HFFc6 (cell line): ENCODE measurements around the gene CD300H. TPM values are rescaled to one million over a fixed set of nuclear protein-coding genes. Genes with fewer than 3 reads are reported as not detected.

Experiments
- DNase-seq: peaks from one replicate; pipeline ENCODE4 v3.0.0-alpha.2; 2018
- H3K27ac Mint-ChIP-seq: 2 replicates; pipeline ENCODE4 v1.8.0; 2020; ENCODE audit warnings: mild to moderate bottlenecking, mixed read lengths
- H3K27me3 Mint-ChIP-seq: 2 replicates; pipeline ENCODE4 v1.8.0; 2021; ENCODE audit warnings: mild to moderate bottlenecking, moderate library complexity, mixed read lengths; ENCODE audit not compliant: insufficient read depth
- H3K36me3 Mint-ChIP-seq: 2 replicates; pipeline ENCODE4 v1.8.0; 2021; ENCODE audit warnings: low read depth, mixed read lengths
- H3K4me1 Mint-ChIP-seq: 2 replicates; pipeline ENCODE4 v1.8.0; 2020; ENCODE audit warnings: low read depth, mixed read lengths
- H3K4me3 Mint-ChIP-seq: 2 replicates; pipeline ENCODE4 v1.8.0; 2020; ENCODE audit warnings: mild to moderate bottlenecking, moderate library complexity, mixed read lengths
- H3K9me3 Mint-ChIP-seq: 2 replicates; pipeline ENCODE4 v1.8.0; 2020; ENCODE audit warnings: mild to moderate bottlenecking, mixed read lengths
- total RNA-seq, 6 experiments: library from RNA; stranded (reverse); fragmentation: NEBNext Ultra II Directional; extraction: Animal tissue kit (Norgen Biotek cat#: 25700); gene quantifications; 2 replicates in 1 of 6; 3 replicates in 5 of 6; pipeline ENCODE4 v1.2.3, GENCODE V29; 2021
- TF ChIP-seq, protein P1 (sequence below): fragments of 200-600 bp; sonication (generic); IDR thresholded peaks from 2 replicates; pipeline ENCODE4 v1.5.0; 2021; ENCODE audit warnings: antibody characterized with exemption, mild to moderate bottlenecking

The CD300H gene
- total RNA-seq, 6 experiments from 2014 or later: not detected

DNA sequence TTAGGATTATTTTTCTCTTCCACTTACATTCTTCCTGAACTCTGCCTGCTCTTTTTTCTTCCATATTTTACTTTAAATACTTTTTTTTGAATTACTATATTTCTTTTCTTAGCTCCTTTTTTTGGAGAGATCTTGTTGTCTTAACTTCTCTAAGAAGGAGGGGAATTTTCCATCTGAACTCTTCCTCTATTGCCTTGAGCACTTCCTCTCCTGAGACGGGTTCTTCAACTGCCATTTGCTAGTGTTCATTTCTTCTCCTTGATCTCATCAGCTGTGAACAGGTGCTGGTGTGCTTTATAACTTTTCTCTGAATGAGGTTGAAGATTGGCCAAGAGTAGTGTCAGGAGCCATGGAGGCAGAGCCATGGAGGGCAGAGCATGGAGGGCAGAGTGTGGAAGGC lies 39.9 kb upstream of the CD300H start:
- no peak overlapping the region for H3K4me3 Mint-ChIP-seq
- no peak overlapping the region for H3K27ac Mint-ChIP-seq
- DNase-seq: no peak
- H3K4me1 Mint-ChIP-seq: peaks cover 9% of the 10 kb centered on the region; the same call in 1 of the 2 replicates
- no peaks in the 10 kb centered on the region for H3K36me3 Mint-ChIP-seq
- TF ChIP-seq, protein P1, sequence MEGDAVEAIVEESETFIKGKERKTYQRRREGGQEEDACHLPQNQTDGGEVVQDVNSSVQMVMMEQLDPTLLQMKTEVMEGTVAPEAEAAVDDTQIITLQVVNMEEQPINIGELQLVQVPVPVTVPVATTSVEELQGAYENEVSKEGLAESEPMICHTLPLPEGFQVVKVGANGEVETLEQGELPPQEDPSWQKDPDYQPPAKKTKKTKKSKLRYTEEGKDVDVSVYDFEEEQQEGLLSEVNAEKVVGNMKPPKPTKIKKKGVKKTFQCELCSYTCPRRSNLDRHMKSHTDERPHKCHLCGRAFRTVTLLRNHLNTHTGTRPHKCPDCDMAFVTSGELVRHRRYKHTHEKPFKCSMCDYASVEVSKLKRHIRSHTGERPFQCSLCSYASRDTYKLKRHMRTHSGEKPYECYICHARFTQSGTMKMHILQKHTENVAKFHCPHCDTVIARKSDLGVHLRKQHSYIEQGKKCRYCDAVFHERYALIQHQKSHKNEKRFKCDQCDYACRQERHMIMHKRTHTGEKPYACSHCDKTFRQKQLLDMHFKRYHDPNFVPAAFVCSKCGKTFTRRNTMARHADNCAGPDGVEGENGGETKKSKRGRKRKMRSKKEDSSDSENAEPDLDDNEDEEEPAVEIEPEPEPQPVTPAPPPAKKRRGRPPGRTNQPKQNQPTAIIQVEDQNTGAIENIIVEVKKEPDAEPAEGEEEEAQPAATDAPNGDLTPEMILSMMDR: no peak
- H3K9me3 Mint-ChIP-seq: peaks cover 14% of the 10 kb centered on the region
- H3K27me3 Mint-ChIP-seq: peaks cover 1% of the 10 kb centered on the region

DNA sequence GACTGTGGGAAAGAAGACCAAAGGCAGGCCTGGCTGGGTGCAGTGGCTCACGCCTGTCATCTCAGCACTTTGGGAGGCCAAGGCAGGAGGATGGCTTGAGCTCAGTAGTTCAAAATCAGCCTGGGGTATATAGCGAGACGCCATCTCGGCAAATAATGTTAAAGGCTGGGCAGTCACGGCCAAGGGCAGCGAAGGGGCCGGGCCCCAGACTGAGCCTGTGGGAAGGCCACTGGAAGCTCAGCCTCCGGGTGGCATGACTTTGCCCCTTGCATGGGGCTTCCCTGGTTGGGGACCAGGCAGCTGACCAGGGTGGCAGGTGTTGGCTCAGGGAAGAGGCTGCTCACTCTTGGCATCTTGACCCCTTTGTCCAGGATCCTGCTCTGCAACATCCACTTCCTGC lies 38.7 kb upstream of the CD300H start:
- TF ChIP-seq, protein P1: no peak
- H3K27me3 Mint-ChIP-seq: peaks cover 1% of the 10 kb centered on the region; the same call in 1 of the 2 replicates
- no peak for DNase-seq
- peaks cover 20% of the 10 kb centered on the region for H3K9me3 Mint-ChIP-seq
- H3K4me1 Mint-ChIP-seq: peaks cover 9% of the 10 kb centered on the region; the same call in 1 of the 2 replicates
- no peak overlapping the region for H3K27ac Mint-ChIP-seq
- H3K36me3 Mint-ChIP-seq: no peaks in the 10 kb centered on the region
- no peak overlapping the region for H3K4me3 Mint-ChIP-seq

DNA sequence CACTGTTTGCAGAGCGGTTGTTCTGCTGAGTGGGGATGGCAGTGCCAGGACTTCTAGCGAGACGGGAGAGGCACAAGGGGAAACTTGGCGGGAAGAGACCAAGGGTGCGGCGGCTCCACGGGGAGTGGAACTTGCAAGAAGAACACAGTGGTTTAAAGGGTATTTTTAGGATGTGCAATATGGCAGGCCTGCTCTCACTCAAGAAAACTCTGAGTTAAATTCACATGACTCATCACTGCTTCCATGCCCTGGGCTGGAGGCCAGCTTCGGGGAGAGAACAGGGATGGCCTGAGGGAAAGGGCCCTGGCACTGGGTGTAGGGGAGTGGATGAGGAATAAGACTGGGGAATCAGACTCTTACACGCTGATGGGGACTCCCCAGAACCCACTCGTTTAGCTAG lies 38.1 kb upstream of the CD300H start:
- H3K27me3 Mint-ChIP-seq: peaks cover 1% of the 10 kb centered on the region; the same call in 1 of the 2 replicates
- H3K36me3 Mint-ChIP-seq: no peaks in the 10 kb centered on the region
- H3K4me3 Mint-ChIP-seq: no peak overlapping the region
- H3K4me1 Mint-ChIP-seq: peaks cover 9% of the 10 kb centered on the region; the same call in 1 of the 2 replicates
- H3K9me3 Mint-ChIP-seq: peaks cover 20% of the 10 kb centered on the region
- H3K27ac Mint-ChIP-seq: no peak overlapping the region
- peak; percentile 60 for DNase-seq
- TF ChIP-seq, protein P1: no peak

DNA sequence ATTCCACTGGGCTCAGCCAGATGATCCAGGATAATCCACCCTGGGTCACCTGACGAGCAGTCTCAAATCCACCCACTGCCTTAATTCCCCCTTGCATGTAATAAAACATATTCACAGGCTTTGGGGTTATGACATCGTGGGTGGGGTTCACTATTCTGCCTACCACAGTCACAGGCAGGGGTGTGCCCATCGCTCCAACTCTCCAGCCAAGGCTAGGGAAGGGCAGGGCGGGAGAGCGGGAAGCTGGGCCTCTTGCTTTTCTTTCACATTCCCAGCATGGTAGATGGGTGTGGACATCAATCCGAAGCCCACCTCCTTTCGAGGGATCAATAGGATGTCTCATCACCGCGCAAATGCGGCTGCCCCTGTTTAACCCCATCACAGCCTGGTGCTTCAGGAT lies 37.5 kb upstream of the CD300H start:
- Mint-ChIP-seq H3K27ac (no peak overlapping the region), H3K4me1 (peaks cover 9% of the 10 kb centered on the region; the same call in 1 of the 2 replicates), H3K36me3 (no peaks in the 10 kb centered on the region), H3K4me3 (no peak overlapping the region), H3K27me3 (peaks cover 1% of the 10 kb centered on the region; the same call in 1 of the 2 replicates), H3K9me3 (peaks cover 20% of the 10 kb centered on the region)
- no peak for DNase-seq
- TF ChIP-seq, protein P1: no peak

DNA sequence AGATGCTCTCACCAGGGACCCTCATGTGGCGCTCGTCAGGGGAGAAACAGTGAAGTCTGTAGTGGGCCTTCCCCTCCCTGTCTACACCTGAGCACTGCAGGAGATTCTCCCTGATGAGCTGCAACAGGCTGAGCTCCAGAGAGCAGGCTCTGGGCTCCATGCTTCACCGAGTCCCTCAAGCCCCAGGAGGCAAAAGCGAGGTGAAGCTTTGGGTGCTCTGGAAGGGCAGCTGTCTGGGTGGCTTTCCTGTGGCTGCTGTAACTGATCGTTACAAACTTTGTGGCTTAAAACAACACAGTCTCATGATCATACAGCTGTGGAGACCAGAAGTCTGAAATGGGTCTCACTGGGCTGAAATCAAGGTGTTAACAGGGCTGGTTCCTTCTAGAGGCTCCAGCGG lies 36.9 kb upstream of the CD300H start:
- H3K27ac Mint-ChIP-seq: no peak overlapping the region
- H3K4me1 Mint-ChIP-seq: peaks cover 9% of the 10 kb centered on the region; the same call in 1 of the 2 replicates
- TF ChIP-seq, protein P1: no peak
- peaks cover 20% of the 10 kb centered on the region for H3K9me3 Mint-ChIP-seq
- H3K36me3 Mint-ChIP-seq: no peaks in the 10 kb centered on the region
- no peak for DNase-seq
- H3K4me3 Mint-ChIP-seq: no peak overlapping the region
- H3K27me3 Mint-ChIP-seq: peaks cover 1% of the 10 kb centered on the region; the same call in 1 of the 2 replicates
